D721Med (cell line): ENCODE results near the gene SUPT6H.

Experiments used
- DNase-seq: peaks from one replicate; pipeline ENCODE4 v3.0.0; 2011; ENCODE audit warnings: low spot score; ENCODE audit not compliant: insufficient read length
- FAIRE-seq: peaks from 2 replicates; lab custom pipeline; 2011; peaks lifted over from hg19 to GRCh38; lab: Jason Lieb, UNC
- TF ChIP-seq, protein P1 (sequence below): IDR thresholded peaks from 2 replicates; pipeline ENCODE4 v1.5.1; 2012; ENCODE audit warnings: mild to moderate bottlenecking, control low read depth; ENCODE audit not compliant: insufficient read depth; ENCODE audit errors: missing control alignments

The SUPT6H gene

DNA sequence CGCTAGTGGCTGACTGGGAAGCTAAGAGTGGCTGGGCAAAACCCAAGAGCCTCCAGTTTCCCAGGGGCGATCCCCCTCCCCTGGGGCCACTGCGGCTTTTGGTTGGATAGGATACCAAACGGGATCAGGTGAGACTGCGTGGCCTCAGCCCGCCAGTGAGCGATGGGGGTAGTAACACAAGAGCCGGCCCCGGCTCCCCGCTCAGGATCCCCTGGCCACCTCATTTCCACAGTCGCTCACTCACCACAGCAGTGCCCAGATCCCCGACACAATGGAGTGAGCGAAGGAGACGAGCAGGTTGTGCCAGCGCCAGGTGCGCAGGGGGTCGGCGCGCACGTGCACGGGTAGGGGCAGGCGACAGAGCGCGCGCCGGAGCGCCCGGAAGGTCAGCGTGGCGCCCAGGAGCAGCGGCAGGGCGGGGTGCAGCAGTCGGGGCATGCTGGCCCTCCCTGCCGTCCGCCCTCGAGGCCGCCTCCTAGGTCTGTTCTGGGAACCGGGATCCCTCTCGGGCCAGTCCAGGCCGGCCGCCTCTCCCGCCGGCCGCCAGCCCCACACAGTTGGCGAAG lies 63.7 kb downstream of the SUPT6H start:
- TF ChIP-seq, protein P1, sequence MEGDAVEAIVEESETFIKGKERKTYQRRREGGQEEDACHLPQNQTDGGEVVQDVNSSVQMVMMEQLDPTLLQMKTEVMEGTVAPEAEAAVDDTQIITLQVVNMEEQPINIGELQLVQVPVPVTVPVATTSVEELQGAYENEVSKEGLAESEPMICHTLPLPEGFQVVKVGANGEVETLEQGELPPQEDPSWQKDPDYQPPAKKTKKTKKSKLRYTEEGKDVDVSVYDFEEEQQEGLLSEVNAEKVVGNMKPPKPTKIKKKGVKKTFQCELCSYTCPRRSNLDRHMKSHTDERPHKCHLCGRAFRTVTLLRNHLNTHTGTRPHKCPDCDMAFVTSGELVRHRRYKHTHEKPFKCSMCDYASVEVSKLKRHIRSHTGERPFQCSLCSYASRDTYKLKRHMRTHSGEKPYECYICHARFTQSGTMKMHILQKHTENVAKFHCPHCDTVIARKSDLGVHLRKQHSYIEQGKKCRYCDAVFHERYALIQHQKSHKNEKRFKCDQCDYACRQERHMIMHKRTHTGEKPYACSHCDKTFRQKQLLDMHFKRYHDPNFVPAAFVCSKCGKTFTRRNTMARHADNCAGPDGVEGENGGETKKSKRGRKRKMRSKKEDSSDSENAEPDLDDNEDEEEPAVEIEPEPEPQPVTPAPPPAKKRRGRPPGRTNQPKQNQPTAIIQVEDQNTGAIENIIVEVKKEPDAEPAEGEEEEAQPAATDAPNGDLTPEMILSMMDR = no peak
- FAIRE-seq (no peak), DNase-seq (no peak)

DNA sequence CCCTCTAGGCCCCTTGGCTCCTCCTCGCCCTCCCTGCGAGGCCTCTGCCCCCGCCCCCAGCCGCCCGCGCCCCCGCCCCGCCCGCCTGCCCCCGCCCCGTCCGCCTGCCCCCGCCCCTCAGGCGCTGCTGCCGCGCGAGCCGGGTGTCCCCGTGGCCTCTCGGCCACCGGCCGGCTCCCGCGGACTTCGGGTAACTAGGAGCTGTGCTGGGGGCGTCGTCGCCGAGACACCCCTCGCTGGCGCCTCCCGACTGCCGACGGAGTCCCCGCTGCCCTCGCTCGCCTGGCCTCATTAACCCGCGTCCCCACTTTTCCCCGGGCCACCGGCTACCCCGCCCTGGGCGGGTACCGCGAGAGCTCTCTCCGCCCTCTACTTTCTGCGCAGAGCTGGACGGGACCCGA lies 64.2 kb downstream of the SUPT6H start, which contains the start of gene TLCD1:
TSS of gene TLCD1 (minus strand) at position 8 of the 401 bp plus-strand sequence. CDS start 136 bp downstream, outside the sequence.
- TF ChIP-seq, protein P1 = no peak
- DNase-seq (peak; percentile 72), FAIRE-seq (no peak)

DNA sequence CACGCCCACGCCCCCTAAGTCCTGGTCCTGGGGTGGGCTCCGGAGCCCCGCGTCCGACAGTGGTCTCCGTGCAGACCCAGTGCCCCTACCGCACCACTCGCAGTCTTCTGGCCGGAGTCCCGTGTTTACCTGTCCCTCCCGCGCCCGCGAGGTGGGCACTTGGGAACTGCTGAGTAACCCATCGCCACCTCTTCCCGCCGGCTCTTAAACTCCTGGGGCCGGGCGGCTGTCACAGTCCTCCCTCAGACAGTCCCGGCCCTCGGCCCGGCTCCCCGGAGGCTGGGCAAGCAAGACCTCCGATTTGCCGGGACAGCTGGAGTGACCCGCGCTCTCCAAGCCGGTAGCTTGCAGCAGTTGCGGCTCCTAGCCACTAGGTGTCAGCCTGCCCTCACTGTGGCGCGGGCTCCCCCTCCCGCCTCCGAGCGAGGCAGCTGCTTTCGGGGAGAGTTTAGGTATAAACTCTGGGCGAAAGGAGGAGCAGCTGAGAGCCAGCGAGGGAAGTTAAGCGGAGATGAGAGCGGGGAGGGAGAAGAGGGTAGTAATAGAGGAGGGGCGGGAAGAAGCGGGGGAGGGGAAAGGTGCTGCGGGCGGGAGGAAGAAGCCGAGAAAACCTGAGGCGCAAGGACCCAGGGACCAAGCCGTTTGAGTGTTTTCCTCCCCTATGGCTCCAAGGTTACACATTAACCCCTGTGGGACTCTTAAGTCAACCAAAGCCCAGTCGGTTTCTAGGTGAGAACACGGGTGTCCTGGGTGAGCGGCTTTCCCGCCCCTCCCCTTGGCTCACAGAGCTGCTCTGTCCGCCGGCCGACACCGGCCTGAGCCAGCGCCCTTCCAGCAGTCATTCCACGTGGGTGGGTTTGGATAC lies 64.9 kb downstream of the SUPT6H start:
- DNase-seq (no peak), FAIRE-seq (no peak)
- TF ChIP-seq, protein P1 = peak; percentile 100

DNA sequence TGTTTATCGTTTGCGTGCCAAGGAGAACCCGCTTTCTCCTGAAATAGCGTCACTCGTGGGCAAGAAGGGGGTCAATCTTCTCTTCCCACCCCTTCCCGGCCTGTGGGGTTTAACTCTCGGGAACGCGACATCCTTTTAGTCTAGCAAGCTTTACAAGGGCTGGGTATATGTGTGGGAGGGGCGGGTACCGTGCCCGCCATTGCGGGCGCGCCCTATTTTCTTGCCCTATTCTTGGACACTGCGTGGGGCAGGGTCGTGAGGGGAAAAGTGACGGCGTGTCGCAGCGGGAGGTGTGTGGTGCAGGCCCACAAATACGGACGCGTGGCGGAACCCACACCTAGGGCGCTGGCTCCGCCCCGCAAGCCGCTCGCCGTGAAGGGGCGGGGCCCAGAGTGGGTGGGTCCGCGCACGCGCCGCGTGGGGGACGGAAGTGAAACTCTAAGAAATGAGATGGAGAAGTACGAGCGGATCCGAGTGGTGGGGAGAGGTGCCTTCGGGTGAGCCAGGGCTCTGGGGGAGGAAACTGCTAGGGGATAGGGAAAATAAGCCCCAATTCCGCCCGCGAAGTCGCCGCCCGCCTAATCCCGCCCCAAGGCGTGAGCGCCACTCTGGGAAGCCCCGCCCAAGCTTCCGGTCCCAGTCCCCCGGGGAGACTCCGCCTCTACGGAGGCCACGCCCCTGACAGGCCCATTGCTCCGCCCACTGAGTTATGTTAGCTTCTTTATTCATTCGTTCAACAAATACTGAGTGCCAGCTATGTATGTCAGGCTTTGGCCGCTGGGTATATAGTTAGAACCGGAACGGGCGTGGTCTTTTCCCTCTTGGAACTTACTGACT lies 66.6 kb downstream of the SUPT6H start, which contains the start of gene NEK8:
TSS of gene NEK8 (plus strand) at position 425 of the 837 bp plus-strand sequence. CDS start at position 451, 26 bp downstream.
- TF ChIP-seq, protein P1 = no peak
- DNase-seq (peak; percentile 87), FAIRE-seq (no peak)

DNA sequence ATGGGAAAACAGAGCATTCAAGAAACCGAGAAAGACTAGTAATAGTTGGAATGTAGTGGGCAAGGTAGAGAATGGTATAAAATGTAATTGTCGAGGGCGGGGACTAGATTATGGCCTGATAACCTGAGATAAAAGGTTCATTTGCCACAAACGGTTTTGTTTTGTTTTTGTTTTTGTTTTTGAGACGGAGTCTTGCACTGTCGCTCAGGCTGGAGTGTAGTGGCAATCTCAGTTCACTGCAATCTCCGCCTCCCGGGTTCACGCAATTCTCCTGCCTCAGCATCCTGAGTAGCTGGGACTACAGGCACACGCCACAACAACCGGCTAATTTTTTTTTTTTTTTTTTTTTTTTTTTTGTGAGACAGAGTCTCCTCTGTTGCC lies 67.9 kb downstream of the SUPT6H start:
- DNase-seq = no peak
- TF ChIP-seq, protein P1 = no peak
- no peak for FAIRE-seq

DNA sequence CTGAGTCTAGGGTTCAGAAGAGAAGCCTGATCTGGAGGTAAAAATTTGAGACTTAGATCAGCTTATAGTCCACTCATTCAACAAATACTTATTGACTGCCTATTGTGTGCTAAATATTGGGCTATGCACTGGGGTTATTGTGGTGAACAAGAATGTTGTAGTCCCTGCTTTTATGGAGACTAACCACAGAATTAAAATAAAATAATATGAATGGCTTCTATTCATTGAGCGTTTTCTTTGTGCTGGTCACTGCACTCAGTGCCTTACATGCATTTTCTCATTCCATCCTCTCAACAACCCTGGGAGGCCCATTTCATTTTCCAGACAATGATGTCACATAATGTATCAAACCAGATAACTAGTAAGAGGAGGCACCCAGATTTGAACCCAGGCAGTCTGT lies 71.3 kb downstream of the SUPT6H start:
- TF ChIP-seq, protein P1 = no peak
- FAIRE-seq (no peak), DNase-seq (no peak)
